Astrocyte (in vitro differentiated cells and primary cell): Measurements from ENCODE around the gene GOSR1. TPM values are rescaled to one million over a fixed set of nuclear protein-coding genes. Genes with fewer than 3 reads are reported as not detected.
"Not testable (repeated sequence)": the region's sequence is repeated elsewhere in the genome, so short reads cannot be mapped to it uniquely, and the experiment has no call there.

Experiments used
- DNase-seq: peaks from one replicate; pipeline ENCODE4 v3.0.0-alpha.2; 2010; ENCODE audit warnings: low read depth
- FAIRE-seq: peaks from 2 replicates; lab custom pipeline; 2011; peaks lifted over from hg19 to GRCh38; lab: Jason Lieb, UNC
- H2AFZ ChIP-seq: 2 replicates; pipeline ENCODE4 v1.6.0; 2012; ENCODE audit warnings: low read depth, low read length, inconsistent platforms
- H3K27ac ChIP-seq: 2 replicates; pipeline ENCODE4 v1.5.1; 2011; ENCODE audit warnings: low read depth, low read length, inconsistent platforms
- H3K27me3 ChIP-seq: 2 replicates; pipeline ENCODE4 v1.6.0; 2011; ENCODE audit warnings: low read length, inconsistent platforms; ENCODE audit not compliant: insufficient read depth
- H3K36me3 ChIP-seq: 2 replicates; pipeline ENCODE4 v1.5.1; 2011; ENCODE audit warnings: low read length, inconsistent platforms; ENCODE audit not compliant: insufficient read depth
- H3K4me1 ChIP-seq: 2 replicates; pipeline ENCODE4 v1.5.1; 2011; ENCODE audit warnings: low read length, inconsistent platforms; ENCODE audit not compliant: insufficient read depth
- H3K4me2 ChIP-seq: 2 replicates; pipeline ENCODE4 v1.6.0; 2012; ENCODE audit warnings: low read length, inconsistent platforms
- H3K4me3 ChIP-seq: 2 replicates; pipeline ENCODE4 v1.5.1; 2011; ENCODE audit warnings: low read depth, mild to moderate bottlenecking, low read length, inconsistent platforms; ENCODE audit not compliant: insufficient read depth
- H3K79me2 ChIP-seq: 2 replicates; pipeline ENCODE4 v1.6.0; 2012; ENCODE audit warnings: mild to moderate bottlenecking, low read length, inconsistent platforms; ENCODE audit not compliant: insufficient read depth
- H3K9ac ChIP-seq: 2 replicates; pipeline ENCODE4 v1.6.0; 2012; ENCODE audit warnings: mild to moderate bottlenecking, low read length, inconsistent platforms
- H3K9me3 ChIP-seq: 2 replicates; pipeline ENCODE4 v1.5.1; 2012; ENCODE audit warnings: low read depth, mild to moderate bottlenecking, low read length, inconsistent platforms; ENCODE audit not compliant: insufficient read depth
- H4K20me1 ChIP-seq: 2 replicates; pipeline ENCODE4 v1.6.0; 2012; ENCODE audit warnings: low read length, inconsistent platforms; ENCODE audit not compliant: insufficient read depth
- H3K27ac Mint-ChIP-seq: one replicate; pipeline ENCODE4 v1.8.0; 2021; ENCODE audit warnings: mild to moderate bottlenecking, mixed read lengths; ENCODE audit not compliant: unreplicated experiment
- H3K27me3 Mint-ChIP-seq: one replicate; pipeline ENCODE4 v1.8.0; 2021; ENCODE audit warnings: low read depth, mixed read lengths; ENCODE audit not compliant: unreplicated experiment
- H3K36me3 Mint-ChIP-seq: one replicate; pipeline ENCODE4 v1.8.0; 2021; ENCODE audit warnings: low read depth, mixed read lengths; ENCODE audit not compliant: unreplicated experiment
- H3K4me1 Mint-ChIP-seq: one replicate; pipeline ENCODE4 v1.8.0; 2021; ENCODE audit warnings: low read depth, mixed read lengths; ENCODE audit not compliant: unreplicated experiment
- H3K4me3 Mint-ChIP-seq: one replicate; pipeline ENCODE4 v1.8.0; 2021; ENCODE audit warnings: mild to moderate bottlenecking, moderate library complexity, mixed read lengths; ENCODE audit not compliant: unreplicated experiment
- H3K9me3 Mint-ChIP-seq: one replicate; pipeline ENCODE4 v1.8.0; 2021; ENCODE audit warnings: mild to moderate bottlenecking, mixed read lengths; ENCODE audit not compliant: unreplicated experiment
- EZH2 ChIP-seq: IDR thresholded peaks from 2 replicates; pipeline ENCODE4 v1.6.1; 2012; ENCODE audit warnings: mild to moderate bottlenecking, low read length, inconsistent platforms; ENCODE audit not compliant: insufficient read depth
- total RNA-seq: library from RNA; stranded (reverse); gene quantifications from 2 replicates; pipeline ENCODE4 v1.2.1, GENCODE V29; 2021
- TF ChIP-seq, protein P1 (sequence below): IDR thresholded peaks from 2 replicates; pipeline ENCODE4 v1.5.1; 2011; ENCODE audit warnings: low read depth, mild to moderate bottlenecking, inconsistent platforms, low read length, moderate library complexity; ENCODE audit not compliant: insufficient read depth

GOSR1 gene
- total RNA-seq, 1 donor from 2014 or later, result 49.3 TPM

DNA sequence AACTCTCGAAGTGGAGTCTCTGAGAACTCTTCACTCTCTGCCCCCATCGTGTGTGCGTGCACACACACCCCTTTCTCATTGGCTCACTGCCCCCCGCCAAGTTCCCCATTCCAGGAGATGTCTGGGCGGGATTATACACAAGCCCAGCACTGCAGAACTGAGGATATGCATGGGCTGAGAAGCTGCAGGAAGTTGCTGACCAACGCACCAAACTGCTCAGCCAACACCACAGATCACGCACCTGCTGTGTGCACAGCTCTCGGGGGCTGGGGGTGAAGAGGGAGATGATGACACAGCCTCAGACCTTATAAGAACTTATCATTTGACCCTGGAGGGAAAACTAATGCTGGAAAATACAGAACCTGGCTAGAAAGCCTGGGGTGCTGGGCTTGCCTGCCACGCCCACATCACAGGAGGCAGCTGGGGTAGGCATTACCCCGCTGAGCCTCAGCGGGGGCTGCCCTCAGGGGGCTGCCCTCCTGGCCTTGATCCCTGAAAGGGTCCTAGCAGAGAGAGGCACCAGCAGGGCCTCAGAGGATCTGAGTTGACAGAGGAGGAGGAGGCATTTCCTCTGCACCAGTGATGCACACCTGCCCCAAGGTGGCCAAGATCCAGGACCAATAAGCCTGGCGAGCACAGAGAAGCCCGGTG lies 87.3 kb downstream of the GOSR1 start:
- not testable (repeated sequence) for H3K27me3 ChIP-seq, H3K27ac Mint-ChIP-seq, H3K4me3 Mint-ChIP-seq, H3K4me1 Mint-ChIP-seq, H3K27ac ChIP-seq, H2AFZ ChIP-seq, FAIRE-seq, H4K20me1 ChIP-seq, H3K4me3 ChIP-seq, H3K4me2 ChIP-seq, H3K9ac ChIP-seq, H3K36me3 ChIP-seq, H3K79me2 ChIP-seq, H3K9me3 Mint-ChIP-seq, DNase-seq, H3K9me3 ChIP-seq, H3K4me1 ChIP-seq, H3K36me3 Mint-ChIP-seq
- H3K27me3 Mint-ChIP-seq, result peaks cover 26% of the 10 kb centered on the region

DNA sequence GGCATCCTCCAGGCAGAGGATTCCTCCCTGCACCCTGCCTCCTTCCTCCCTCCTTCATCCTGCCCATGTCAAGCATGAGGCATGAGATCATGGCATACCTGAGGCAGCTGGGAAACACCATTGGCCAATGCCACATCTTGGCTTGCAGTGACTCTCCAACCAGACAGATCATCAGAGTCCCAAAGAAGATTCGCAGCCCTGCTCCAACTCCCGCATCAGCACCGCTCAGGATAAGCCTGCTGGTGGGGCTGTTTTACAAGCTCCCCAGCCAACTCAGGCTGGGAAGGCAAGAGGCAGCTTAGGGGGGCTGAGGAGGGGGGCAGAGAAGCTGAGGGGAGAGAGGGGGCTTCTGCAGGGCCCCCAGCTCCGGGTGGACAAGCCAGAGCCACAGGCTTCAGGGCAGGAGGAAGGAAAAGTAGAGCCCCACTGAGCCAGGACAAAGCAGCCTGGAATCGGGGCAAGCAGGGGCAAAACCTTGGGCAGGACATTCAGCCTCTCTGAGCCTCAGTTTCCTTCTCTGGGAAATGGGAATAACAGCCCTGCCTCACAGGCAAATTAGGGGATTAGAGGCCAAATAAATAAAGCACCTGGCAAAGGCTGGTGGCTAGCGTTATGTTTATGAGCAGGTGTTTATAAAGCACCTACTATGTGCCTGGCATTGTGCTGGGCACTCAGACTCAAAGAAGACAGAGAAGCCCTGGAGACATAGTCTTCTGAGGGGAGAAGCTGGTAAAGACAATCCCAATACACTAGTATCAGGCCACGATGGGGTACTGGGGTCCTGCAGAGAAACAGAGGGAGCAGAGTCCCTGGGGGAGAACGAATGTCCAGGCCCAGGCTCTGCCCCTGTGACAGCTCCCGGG lies 88.1 kb downstream of the GOSR1 start:
- H3K27me3 Mint-ChIP-seq, result peaks cover 27% of the 10 kb centered on the region
- Histone ChIP-seq H3K4me2 (no peak overlapping the region), H4K20me1 (no peaks in the 10 kb centered on the region), H3K79me2 (no peaks in the 10 kb centered on the region), H3K4me3 (no peak overlapping the region), H2AFZ (no peak overlapping the region), H3K27ac (no peak overlapping the region), H3K36me3 (no peaks in the 10 kb centered on the region), H3K9ac (no peak overlapping the region), H3K9me3 (no peaks in the 10 kb centered on the region), H3K4me1 (peaks cover 3% of the 10 kb centered on the region), H3K27me3 (no peaks in the 10 kb centered on the region)
- H3K27ac Mint-ChIP-seq, result no peak overlapping the region
- H3K9me3 Mint-ChIP-seq, result peaks cover 4% of the 10 kb centered on the region
- peaks cover 4% of the 10 kb centered on the region for H3K4me1 Mint-ChIP-seq
- TF ChIP-seq EZH2, result no peak
- TF ChIP-seq, protein P1, sequence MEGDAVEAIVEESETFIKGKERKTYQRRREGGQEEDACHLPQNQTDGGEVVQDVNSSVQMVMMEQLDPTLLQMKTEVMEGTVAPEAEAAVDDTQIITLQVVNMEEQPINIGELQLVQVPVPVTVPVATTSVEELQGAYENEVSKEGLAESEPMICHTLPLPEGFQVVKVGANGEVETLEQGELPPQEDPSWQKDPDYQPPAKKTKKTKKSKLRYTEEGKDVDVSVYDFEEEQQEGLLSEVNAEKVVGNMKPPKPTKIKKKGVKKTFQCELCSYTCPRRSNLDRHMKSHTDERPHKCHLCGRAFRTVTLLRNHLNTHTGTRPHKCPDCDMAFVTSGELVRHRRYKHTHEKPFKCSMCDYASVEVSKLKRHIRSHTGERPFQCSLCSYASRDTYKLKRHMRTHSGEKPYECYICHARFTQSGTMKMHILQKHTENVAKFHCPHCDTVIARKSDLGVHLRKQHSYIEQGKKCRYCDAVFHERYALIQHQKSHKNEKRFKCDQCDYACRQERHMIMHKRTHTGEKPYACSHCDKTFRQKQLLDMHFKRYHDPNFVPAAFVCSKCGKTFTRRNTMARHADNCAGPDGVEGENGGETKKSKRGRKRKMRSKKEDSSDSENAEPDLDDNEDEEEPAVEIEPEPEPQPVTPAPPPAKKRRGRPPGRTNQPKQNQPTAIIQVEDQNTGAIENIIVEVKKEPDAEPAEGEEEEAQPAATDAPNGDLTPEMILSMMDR, result no peak
- H3K4me3 Mint-ChIP-seq, result no peak overlapping the region
- FAIRE-seq (no peak), DNase-seq (no peak)
- no peaks in the 10 kb centered on the region for H3K36me3 Mint-ChIP-seq

DNA sequence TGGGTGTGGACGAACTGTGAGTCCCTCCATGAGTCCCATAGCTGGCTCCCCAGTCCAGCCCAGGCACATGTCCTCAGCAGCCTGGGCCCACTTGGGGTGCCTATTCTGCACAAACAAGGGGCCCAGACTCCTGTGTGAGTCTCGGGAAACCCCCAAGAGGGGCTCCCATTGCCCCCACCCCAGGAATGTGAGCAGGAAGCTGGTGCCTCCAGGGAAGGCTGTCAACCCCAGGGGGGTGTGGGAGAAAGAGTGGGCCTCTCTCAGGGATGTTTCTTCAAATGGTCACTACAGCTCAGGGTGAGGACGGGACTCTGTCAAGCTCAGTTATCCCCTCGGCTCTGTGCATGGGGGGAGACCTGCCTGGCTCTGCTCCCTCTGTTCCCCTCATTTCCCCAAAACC lies 88.9 kb downstream of the GOSR1 start:
- not testable (repeated sequence) for H3K4me3 Mint-ChIP-seq, H3K4me3 ChIP-seq, H3K9ac ChIP-seq, H3K27ac ChIP-seq, H3K27ac Mint-ChIP-seq, H3K79me2 ChIP-seq, H3K4me1 ChIP-seq, H2AFZ ChIP-seq, H3K36me3 ChIP-seq, H3K9me3 ChIP-seq, DNase-seq, H3K36me3 Mint-ChIP-seq, H3K27me3 ChIP-seq, H3K4me1 Mint-ChIP-seq, FAIRE-seq, H3K4me2 ChIP-seq, H3K9me3 Mint-ChIP-seq, H4K20me1 ChIP-seq
- peaks cover 27% of the 10 kb centered on the region for H3K27me3 Mint-ChIP-seq

DNA sequence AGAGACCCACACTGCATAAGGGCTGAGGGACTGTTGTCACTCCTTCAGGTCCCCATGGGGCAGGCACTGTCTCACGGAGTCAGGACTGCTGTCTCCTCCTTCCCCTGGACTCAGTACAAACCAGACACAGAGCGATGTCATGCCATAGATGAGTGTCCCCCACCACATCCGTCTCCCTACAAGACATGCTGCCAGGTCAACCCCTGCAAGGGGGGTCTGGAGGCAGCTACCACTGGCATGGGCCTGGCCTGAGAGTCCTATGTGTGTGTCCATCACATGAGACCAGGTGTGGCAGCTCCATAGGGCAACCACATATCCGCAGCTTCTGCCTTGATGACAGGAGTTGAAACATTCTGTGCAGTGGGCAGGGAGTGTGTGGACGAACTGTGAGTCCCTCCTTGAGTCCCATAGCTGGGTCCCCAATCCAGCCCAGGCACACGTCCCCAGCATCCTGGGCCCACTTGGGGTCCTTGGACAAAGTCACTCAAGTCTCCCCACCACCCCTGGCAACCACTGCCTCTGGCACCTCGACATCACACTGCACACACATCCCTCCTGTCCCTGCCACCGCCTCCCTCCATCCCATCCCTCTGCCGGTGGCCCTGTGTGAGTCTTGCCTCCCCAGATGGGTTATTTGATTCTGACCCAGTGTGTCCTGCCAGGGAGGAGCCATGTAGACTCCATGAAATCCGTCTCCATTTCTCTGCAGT lies 89.5 kb downstream of the GOSR1 start:
- not testable (repeated sequence) for H3K36me3 ChIP-seq, H3K9ac ChIP-seq, H3K9me3 ChIP-seq, H3K27ac ChIP-seq, H2AFZ ChIP-seq, H3K4me2 ChIP-seq, H3K9me3 Mint-ChIP-seq, H3K36me3 Mint-ChIP-seq, H3K4me3 ChIP-seq, FAIRE-seq, H3K27me3 ChIP-seq, H3K27ac Mint-ChIP-seq, H3K79me2 ChIP-seq, H3K4me3 Mint-ChIP-seq, DNase-seq, H4K20me1 ChIP-seq, H3K4me1 ChIP-seq, H3K4me1 Mint-ChIP-seq
- H3K27me3 Mint-ChIP-seq, result peaks cover 27% of the 10 kb centered on the region
